HCT116 (cell line): ENCODE results near the gene LYSMD3. TPM values are rescaled to one million over a fixed set of nuclear protein-coding genes. Genes with fewer than 3 reads are reported as not detected.
A peak's percentile ranks its signal among the peaks of the same experiment; 100 is the strongest.

Experiments
- ATAC-seq: fragments of 200-7000 bp; cut with Tn5 transposase; 2 replicates; pipeline ENCODE4 v1.9.1; 2020; ENCODE audit warnings: mild to moderate bottlenecking, moderate library complexity
- Bru-seq: library from RNA; stranded (reverse); fragments of 400-500 nt; gene quantifications from one replicate; lab custom pipeline; 2021; lab: Mats Ljungman, UMichigan
- BruChase-seq, 2 experiments: library from RNA; stranded (reverse); fragments of 400-500 nt; gene quantifications; one replicate each; lab custom pipeline; 2021; lab: Mats Ljungman, UMichigan
- BruUV-seq: library from RNA; stranded (reverse); fragments of 400-500 nt; replicated peaks from 2 replicates; lab custom pipeline; 2021; lab: Mats Ljungman, UMichigan
- CTCF ChIA-PET: fragments of 300-600 bp; sonication (Branson Sonifier 250); formaldehyde crosslinking; loops from one replicate; lab custom pipeline; 2021; ENCODE audit warnings: antibody characterized with exemption; lab: Charles Lee
- POLR2A ChIA-PET: fragments of 300-600, 350-600 bp; sonication (Branson Sonifier 250); formaldehyde crosslinking; loops from one replicate; lab custom pipeline; 2021; ENCODE audit warnings: antibody characterized with exemption; lab: Charles Lee
- RAD21 ChIA-PET, 2 experiments: fragments of 300-600 bp; sonication (Branson Sonifier 250); formaldehyde crosslinking; loops; one replicate each; lab custom pipeline; 2023; ENCODE audit warnings: low total read pairs in 2 of 2; ENCODE audit not compliant: uncharacterized antibody in 2 of 2, unreplicated experiment in 2 of 2, low non-redundant PET in 1 of 2; lab: Charles Lee
- DNase-seq: peaks from one replicate; pipeline ENCODE4 v3.0.0-alpha.2; 2010; ENCODE audit warnings: low read depth, low spot score
- H2AFZ ChIP-seq: fragments of 200-600 bp; shearing (Covaris generic), sonication (generic); 2 replicates; pipeline ENCODE4 v1.6.1; 2017; ENCODE audit warnings: low read depth, mixed run types, mixed read lengths, antibody characterized with exemption, low read length; ENCODE audit not compliant: poor library complexity, severe bottlenecking
- H3K27ac ChIP-seq: 2 replicates; pipeline ENCODE4 v1.5.1; 2012; ENCODE audit warnings: low read depth, low read length
- H3K27me3 ChIP-seq: fragments of 200-600 bp; sonication (generic); 2 replicates; pipeline ENCODE4 v1.6.1; 2016; ENCODE audit warnings: mixed run types, low read length, mixed read lengths; ENCODE audit not compliant: insufficient read depth
- H3K36me3 ChIP-seq, 2 experiments: fragments of 200-500 bp in 1 of 2; fragments of 200-600 bp in 1 of 2; sonication (Bioruptor generic) in 1 of 2; sonication (generic) in 1 of 2; 2 replicates each; pipeline versions ENCODE4 v1.5.1 to v1.6.1; 2014 to 2016; ENCODE audit warnings: low read length in 2 of 2, inconsistent platforms in 1 of 2, mixed read lengths in 1 of 2, mixed run types in 1 of 2; ENCODE audit not compliant: insufficient read depth in 2 of 2, control insufficient read depth in 1 of 2
- H3K4me1 ChIP-seq, 2 experiments: fragments of 200-600 bp in 1 of 2; sonication (generic) in 1 of 2; 2 replicates each; pipeline versions ENCODE4 v1.5.1 to v1.6.1; 2012 to 2017; ENCODE audit warnings: low read length in 2 of 2, inconsistent platforms in 1 of 2, mild to moderate bottlenecking in 1 of 2, mixed read lengths in 1 of 2, mixed run types in 1 of 2, moderate library complexity in 1 of 2; ENCODE audit not compliant: insufficient read depth in 2 of 2, control insufficient read depth in 1 of 2
- H3K4me2 ChIP-seq: fragments of 200-600 bp; sonication (generic); 2 replicates; pipeline ENCODE4 v1.6.1; 2017; ENCODE audit warnings: mixed run types, low read length, mixed read lengths
- H3K4me3 ChIP-seq, 2 experiments: fragments of 200-600 bp in 1 of 2; sonication (generic) in 1 of 2; replicated peaks in 1 of 2; 2 replicates each; pipeline ENCODE4 v1.5.1; 2011 to 2016; ENCODE audit warnings: low read length in 2 of 2, control low read depth in 1 of 2, low read depth in 1 of 2, mild to moderate bottlenecking in 1 of 2, mixed read lengths in 1 of 2, mixed run types in 1 of 2
- H3K79me2 ChIP-seq: fragments of 200-600 bp; sonication (generic); 2 replicates; pipeline ENCODE4 v1.6.1; 2017; ENCODE audit warnings: mild to moderate bottlenecking, mixed run types, low read length, moderate library complexity, mixed read lengths; ENCODE audit not compliant: insufficient read depth
- H3K9ac ChIP-seq: fragments of 200-600 bp; sonication (generic); 2 replicates; pipeline ENCODE4 v1.6.1; 2016; ENCODE audit warnings: low read length, mixed read lengths
- H3K9me2 ChIP-seq: fragments of 200-600 bp; sonication (generic), shearing (Covaris generic); 2 replicates; pipeline ENCODE4 v1.6.1; 2017; ENCODE audit warnings: mixed run types, mild to moderate bottlenecking, moderate library complexity; ENCODE audit not compliant: insufficient read depth
- H3K9me3 ChIP-seq, 2 experiments: fragments of 200-500 bp in 1 of 2; fragments of 200-600 bp in 1 of 2; sonication (Bioruptor generic) in 1 of 2; sonication (generic) in 1 of 2; 2 replicates each; pipeline ENCODE4 v1.6.1; 2014 to 2017; ENCODE audit warnings: low read length in 2 of 2, mixed read lengths in 2 of 2, inconsistent platforms in 1 of 2, low read depth in 1 of 2, mild to moderate bottlenecking in 1 of 2, mixed run types in 1 of 2, moderate library complexity in 1 of 2; ENCODE audit not compliant: control insufficient read depth in 1 of 2, insufficient read depth in 1 of 2
- H4K20me1 ChIP-seq: fragments of 200-600 bp; sonication (generic), shearing (Covaris generic); 2 replicates; pipeline ENCODE4 v1.6.1; 2017; ENCODE audit warnings: mixed run types, mild to moderate bottlenecking, moderate library complexity; ENCODE audit not compliant: insufficient read depth
- ATF3 ChIP-seq: IDR thresholded peaks from 2 replicates; pipeline ENCODE4 v1.6.1; 2012
- CEBPB ChIP-seq: IDR thresholded peaks from 2 replicates; pipeline ENCODE4 v1.6.1; 2012; ENCODE audit warnings: low read depth
- EGR1 ChIP-seq: IDR thresholded peaks from 2 replicates; pipeline ENCODE4 v1.6.1; 2012; ENCODE audit warnings: low read depth
- EZH2 ChIP-seq: fragments of 200-600 bp; sonication (generic); IDR thresholded peaks from 2 replicates; pipeline ENCODE4 v1.6.1; 2017; ENCODE audit warnings: antibody characterized with exemption, mixed run types
- EZH2phosphoT487 ChIP-seq: fragments of 200-600 bp; IDR thresholded peaks from 2 replicates; pipeline ENCODE4 v1.6.1; 2018; ENCODE audit warnings: antibody characterized with exemption, borderline replicate concordance
- JUND ChIP-seq: IDR thresholded peaks from 2 replicates; pipeline ENCODE4 v1.6.1; 2012
- POLR2A ChIP-seq: IDR thresholded peaks from 2 replicates; pipeline ENCODE4 v1.7.0; 2011; ENCODE audit warnings: borderline replicate concordance; ENCODE audit not compliant: insufficient read depth, insufficient read length; ENCODE audit errors: extremely low read depth
- POLR2AphosphoS5 ChIP-seq: IDR thresholded peaks from 2 replicates; pipeline ENCODE4 v1.6.1; 2011; ENCODE audit warnings: mild to moderate bottlenecking, low read depth, low read length, moderate library complexity
- RAD21 ChIP-seq: IDR thresholded peaks from 2 replicates; pipeline ENCODE4 v1.6.1; 2012; ENCODE audit warnings: low read depth, mild to moderate bottlenecking
- REST ChIP-seq: IDR thresholded peaks from 2 replicates; pipeline ENCODE4 v1.6.1; 2012; ENCODE audit warnings: low read depth
- SP1 ChIP-seq: IDR thresholded peaks from 2 replicates; pipeline ENCODE4 v1.6.1; 2012; ENCODE audit warnings: low read depth
- SRF ChIP-seq: IDR thresholded peaks from 2 replicates; pipeline ENCODE4 v1.6.1; 2012; ENCODE audit warnings: low read depth
- YY1 ChIP-seq: IDR thresholded peaks from 2 replicates; pipeline ENCODE4 v1.6.1; 2011; ENCODE audit warnings: low read length, low read depth, moderate library complexity, mild to moderate bottlenecking; ENCODE audit not compliant: insufficient replicate concordance; ENCODE audit errors: extremely low read depth
- ZNF274 ChIP-seq: fragments of 200-500 bp; sonication (Bioruptor generic); IDR thresholded peaks from 2 replicates; pipeline ENCODE4 v1.6.1; 2014; ENCODE audit warnings: mild to moderate bottlenecking, low read depth, low read length, inconsistent platforms
- intact Hi-C: fragments of 100-400 bp; cut with micrococcal nuclease; formaldehyde crosslinking; loops from 2 replicates; pipeline ENCODE4 v1.10.0; 2022
- long read RNA-seq: library from polyadenylated mRNA; unstranded; transcript quantifications from one replicate; pipeline ENCODE4 v2.0.0, GENCODE V29; 2021; ENCODE audit not compliant: unreplicated experiment
- polyA plus RNA-seq: library from polyadenylated mRNA; unstranded; fragments of >200 nt; gene quantifications from 2 replicates; pipeline ENCODE4 v1.2.1, GENCODE V29; 2012; ENCODE audit warnings: missing spikeins
- total RNA-seq: library from RNA; stranded (reverse); gene quantifications from one replicate; pipeline ENCODE4 v1.2.1, GENCODE V29; 2021; ENCODE audit not compliant: unreplicated experiment
- TF ChIP-seq, protein P1 (sequence below), 3 experiments: fragments of 200-600 bp in 1 of 3; sonication (generic) in 1 of 3; IDR thresholded peaks in 2 of 3; conservative IDR thresholded peaks in 1 of 3; 2 replicates each; pipeline ENCODE4 v1.5.1; 2012 to 2017; ENCODE audit warnings: low read depth in 2 of 3, low read length in 2 of 3, antibody characterized with exemption in 1 of 3, borderline replicate concordance in 1 of 3, control low read depth in 1 of 3, mild to moderate bottlenecking in 1 of 3, mixed read lengths in 1 of 3, mixed run types in 1 of 3, moderate library complexity in 1 of 3; ENCODE audit not compliant: insufficient read depth in 1 of 3
- TF ChIP-seq, protein P2 (sequence below): IDR thresholded peaks from 2 replicates; pipeline ENCODE4 v1.6.1; 2011; ENCODE audit warnings: mild to moderate bottlenecking, low read length, moderate library complexity; ENCODE audit not compliant: insufficient replicate concordance; ENCODE audit errors: extremely low read depth

LYSMD3 gene
- 18.0 TPM for total RNA-seq
- 7.5 and 8.3 TPM in 2 replicates for polyA plus RNA-seq
- percentile 91 among the genes with signal in this experiment for Bru-seq, nascent RNA
- percentile 87 among the genes with signal in this experiment for BruChase-seq, experiment 1, labeled RNA remaining after a 6-hour chase
- percentile 96 among the genes with signal in this experiment for BruChase-seq, experiment 2, labeled RNA remaining after a 2-hour chase
- long read RNA-seq, full-length matches to known transcripts = 40 of 51 reads
- long read RNA-seq, partial matches to known transcripts = 0 of 51 reads
- long read RNA-seq, other reads (novel, unspliced or antisense) = 11 of 51 reads

- RAD21 ChIA-PET = no interaction called here
- CTCF ChIA-PET = interaction anchor here (1.3 to 1.7 kb wide), 2 partner anchors 90 to 264 kb away, joined by 3 to 7 read pairs; no protein-coding TSS in a partner anchor
- no peaks in the 10 kb centered on the region for H3K27me3 ChIP-seq
- H2AFZ ChIP-seq = peak within 1 kb of the TSS; percentile 52
- DNase-seq = peak; percentile 92
- peaks cover 3 to 17% of the 10 kb centered on the region in 2 experiments; a peak in 3 of 4 replicates for H3K4me1 ChIP-seq
- H3K79me2 ChIP-seq = peaks cover 43% of the 10 kb centered on the region
- peak within 1 kb of the TSS; percentile 70 for H3K9ac ChIP-seq
- peak within 1 kb of the TSS; percentile 92 for H3K4me2 ChIP-seq
- intact Hi-C loops = loop anchor here (1.0 to 5.0 kb wide), 2 partner anchors 57 to 90 kb away; partner anchors contain the start of genes MBLAC2 and POLR3G
- peak; percentile 96 for ATAC-seq
- BruUV-seq = no TSS peak
- H3K36me3 ChIP-seq = peaks cover 0 to 3% of the 10 kb centered on the region in 2 experiments; a peak in 2 of 4 replicates
- POLR2A ChIA-PET = interaction anchor here (0.9 kb wide), 1 partner anchor 120 kb away, joined by 4 read pairs; the partner anchor contains the start of gene CETN3
- H3K27ac ChIP-seq = peak within 1 kb of the TSS; percentile 89
- H4K20me1 ChIP-seq = no peaks in the 10 kb centered on the region
- peak within 1 kb of the TSS; percentile 83 to 89 for H3K4me3 ChIP-seq
- no peaks in the 10 kb centered on the region for H3K9me2 ChIP-seq
- H3K9me3 ChIP-seq = no peaks in the 10 kb centered on the region
- TF ChIP-seq EZH2 = no peak
- peak; percentile 57; the same call in 1 of the 2 replicates for TF ChIP-seq SRF
- no peak for TF ChIP-seq EZH2phosphoT487
- TF ChIP-seq SP1 = peak; percentile 80
- TF ChIP-seq POLR2A = peak; percentile 84
- TF ChIP-seq CEBPB = no peak
- TF ChIP-seq ZNF274 = no peak
- peak; percentile 13; the same call in 1 of the 2 replicates for TF ChIP-seq JUND
- TF ChIP-seq, protein P1, sequence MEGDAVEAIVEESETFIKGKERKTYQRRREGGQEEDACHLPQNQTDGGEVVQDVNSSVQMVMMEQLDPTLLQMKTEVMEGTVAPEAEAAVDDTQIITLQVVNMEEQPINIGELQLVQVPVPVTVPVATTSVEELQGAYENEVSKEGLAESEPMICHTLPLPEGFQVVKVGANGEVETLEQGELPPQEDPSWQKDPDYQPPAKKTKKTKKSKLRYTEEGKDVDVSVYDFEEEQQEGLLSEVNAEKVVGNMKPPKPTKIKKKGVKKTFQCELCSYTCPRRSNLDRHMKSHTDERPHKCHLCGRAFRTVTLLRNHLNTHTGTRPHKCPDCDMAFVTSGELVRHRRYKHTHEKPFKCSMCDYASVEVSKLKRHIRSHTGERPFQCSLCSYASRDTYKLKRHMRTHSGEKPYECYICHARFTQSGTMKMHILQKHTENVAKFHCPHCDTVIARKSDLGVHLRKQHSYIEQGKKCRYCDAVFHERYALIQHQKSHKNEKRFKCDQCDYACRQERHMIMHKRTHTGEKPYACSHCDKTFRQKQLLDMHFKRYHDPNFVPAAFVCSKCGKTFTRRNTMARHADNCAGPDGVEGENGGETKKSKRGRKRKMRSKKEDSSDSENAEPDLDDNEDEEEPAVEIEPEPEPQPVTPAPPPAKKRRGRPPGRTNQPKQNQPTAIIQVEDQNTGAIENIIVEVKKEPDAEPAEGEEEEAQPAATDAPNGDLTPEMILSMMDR (IDR thresholded peaks at IDR 0.05 in 2 of 3, conservative IDR thresholded peaks at IDR 0.05 in 1 of 3; ENCODE audit: borderline replicate concordance in 1 of 3, insufficient read depth in 1 of 3, low read depth in 2 of 3, low read length in 2 of 3) = no peak
- peak; percentile 94 for TF ChIP-seq POLR2AphosphoS5
- no peak for TF ChIP-seq ATF3
- TF ChIP-seq, protein P2, sequence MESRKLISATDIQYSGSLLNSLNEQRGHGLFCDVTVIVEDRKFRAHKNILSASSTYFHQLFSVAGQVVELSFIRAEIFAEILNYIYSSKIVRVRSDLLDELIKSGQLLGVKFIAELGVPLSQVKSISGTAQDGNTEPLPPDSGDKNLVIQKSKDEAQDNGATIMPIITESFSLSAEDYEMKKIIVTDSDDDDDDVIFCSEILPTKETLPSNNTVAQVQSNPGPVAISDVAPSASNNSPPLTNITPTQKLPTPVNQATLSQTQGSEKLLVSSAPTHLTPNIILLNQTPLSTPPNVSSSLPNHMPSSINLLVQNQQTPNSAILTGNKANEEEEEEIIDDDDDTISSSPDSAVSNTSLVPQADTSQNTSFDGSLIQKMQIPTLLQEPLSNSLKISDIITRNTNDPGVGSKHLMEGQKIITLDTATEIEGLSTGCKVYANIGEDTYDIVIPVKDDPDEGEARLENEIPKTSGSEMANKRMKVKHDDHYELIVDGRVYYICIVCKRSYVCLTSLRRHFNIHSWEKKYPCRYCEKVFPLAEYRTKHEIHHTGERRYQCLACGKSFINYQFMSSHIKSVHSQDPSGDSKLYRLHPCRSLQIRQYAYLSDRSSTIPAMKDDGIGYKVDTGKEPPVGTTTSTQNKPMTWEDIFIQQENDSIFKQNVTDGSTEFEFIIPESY = no peak
- TF ChIP-seq YY1 = peak; percentile 59
- TF ChIP-seq REST = no peak
- TF ChIP-seq RAD21 = no peak
- peak; percentile 98 for TF ChIP-seq EGR1
Observed at GRCh38 chr5:90529194-90529938, at the start of gene LYSMD3. LYSMD3 (minus strand) TSS chr5:90529584; CDS start chr5:90525289, 4,295 bp downstream.
